ENCODE results near the gene PEX14. TPM values are rescaled to one million over a fixed set of nuclear protein-coding genes. Genes with fewer than 3 reads are reported as not detected.
A peak's percentile ranks its signal among the peaks of the same experiment; 100 is the strongest.

Gene PEX14
- total and polyA plus RNA-seq, 9 of the 15 experiments (the other 6 are each of a cell fraction or from before 2014, with no cell fraction given), result 2.6 to 45.7 (median 22.7) TPM

GRCh38 chr1:10470043-10470442 is 4.7 kb upstream of the PEX14 start:
- intact Hi-C loops (cut with micrococcal nuclease), result loop anchor here (5.0 kb wide), 1 partner anchor 93 kb away; no protein-coding TSS in a partner anchor
- BruUV-seq (replicated peaks), result TSS peak; percentile 4

More at GRCh38 chr1:10470043-10470442, 4.7 kb upstream of the PEX14 start:
- no peak for DNase-seq (ENCODE audit: extremely low read depth in 1 of 4, low spot score in 3 of 4)
- WGBS (ENCODE audit: insufficient coverage, low coverage, missing lambda C conversion rate), result 93% methylated on average over 4 of the region's 4 CpGs
- Histone ChIP-seq H2AFZ (ENCODE audit: low read depth, low read length) (no peak overlapping the region), H3K9me3 (replicated peaks; ENCODE audit: control insufficient read depth, insufficient read depth, low read depth, low read length) (no peaks in the 10 kb centered on the region), H3K4me1 (replicated peaks in 1 of 2; ENCODE audit: control insufficient read depth in 2 of 2, insufficient read depth in 2 of 2, low read length in 2 of 2) (peaks cover 22% of the 10 kb centered on the region in 2 experiments; a peak in 4 of 5 replicates), H3K36me3 (ENCODE audit: control insufficient read depth, insufficient read depth, low read length) (peaks cover 54% of the 10 kb centered on the region), H3K4me2 (ENCODE audit: insufficient read depth, low read length) (no peak overlapping the region), H3K9me1 (ENCODE audit: control insufficient read depth, insufficient read depth, low read length) (no peaks in the 10 kb centered on the region), H4K20me1 (replicated peaks; ENCODE audit: control insufficient read depth, insufficient read depth, low read length) (no peaks in the 10 kb centered on the region), H3K27ac (ENCODE audit: extremely low read depth, low read depth, low read length) (no peak overlapping the region), H3K79me2 (ENCODE audit: control insufficient read depth, insufficient read depth, low read length) (peaks cover 24% of the 10 kb centered on the region), H3K4me3 (no peak overlapping the region), H3K9ac (ENCODE audit: insufficient read depth in 1 of 2, low read depth in 2 of 2, low read length in 2 of 2) (no peak overlapping the region), H3K27me3 (ENCODE audit: control insufficient read depth in 2 of 2, insufficient read depth in 2 of 2, low read length in 2 of 2) (no peaks in the 10 kb centered on the region)
- CTCF ChIA-PET (ENCODE audit: low intra/inter-chr PET ratio), result no interaction called here
- no peak for ATAC-seq
- no peak for FAIRE-seq
- in situ Hi-C loops (cut with MboI), result no loop called here
- TF ChIP-seq ZFP36 (IDR thresholded peaks at IDR 0.05; ENCODE audit: low read depth, low read length, partially characterized antibody) (peak; percentile 77), BCOR (IDR thresholded peaks at IDR 0.05) (peak; percentile 94), HDAC2 (IDR thresholded peaks at IDR 0.05) (peak; percentile 27; the same call in 1 of the 2 replicates), RBM25 (IDR thresholded peaks at IDR 0.05; ENCODE audit: low read depth, low read length, severe bottlenecking) (peak; percentile 97), KDM1A (IDR thresholded peaks at IDR 0.05) (peak; percentile 64 to 67), KDM4B (IDR thresholded peaks at IDR 0.05; ENCODE audit: borderline replicate concordance in 2 of 2, low read depth in 1 of 2) (no peak), ATF4 (CRISPR knock-in tag; IDR thresholded peaks at IDR 0.05) (no peak), U2AF1 (optimal IDR thresholded peaks at IDR 0.05; ENCODE audit: low read depth, low read length) (no peak), ADNP (tag; IDR thresholded peaks at IDR 0.05) (0 out of 2 replicates have a peak, but pooled peaks have one; percentile 31), SMARCA5 (IDR thresholded peaks at IDR 0.05) (0 out of 2 replicates have a peak, but pooled peaks have one; percentile 63)
- POLR2A ChIA-PET, result no interaction called here
